HS-5 (cell line): ENCODE results near the gene SCN2A.
"Not testable (repeated sequence)": the region's sequence is repeated elsewhere in the genome, so short reads cannot be mapped to it uniquely, and the experiment has no call there.

Experiments
- DNase-seq: peaks from one replicate; pipeline ENCODE4 v3.0.0-alpha.2; 2012; ENCODE audit warnings: low read depth

The SCN2A gene

GRCh38 chr2:165253178-165253577, 14.0 kb downstream of the SCN2A start:
- no peak for DNase-seq

DNA sequence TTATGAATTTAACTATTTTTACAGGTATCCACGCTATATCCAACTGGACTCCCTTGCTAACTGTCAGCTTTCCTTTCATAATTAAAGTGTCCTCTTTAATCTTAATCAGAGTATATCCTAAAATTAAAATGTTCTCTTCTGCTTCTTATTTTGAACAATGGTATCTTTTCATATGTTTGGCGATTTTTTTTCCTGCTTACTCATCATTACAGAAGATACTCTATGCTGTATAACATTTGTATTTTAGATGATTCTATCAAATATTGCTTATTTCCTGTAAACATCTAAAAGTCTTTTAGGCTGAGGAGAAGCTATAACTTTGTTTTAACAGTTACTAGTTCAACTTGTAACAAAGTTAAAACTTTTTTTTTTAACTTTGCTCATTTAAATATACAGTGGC, 17.4 kb downstream of the SCN2A start:
- no peak for DNase-seq

- DNase-seq, result not testable (repeated sequence)
These were observed 21.1 kb downstream of the SCN2A start for GRCh38 chr2:165260347-165260746.

GRCh38 chr2:165268754-165269153, 29.5 kb downstream of the SCN2A start:
- DNase-seq, result no peak

DNA sequence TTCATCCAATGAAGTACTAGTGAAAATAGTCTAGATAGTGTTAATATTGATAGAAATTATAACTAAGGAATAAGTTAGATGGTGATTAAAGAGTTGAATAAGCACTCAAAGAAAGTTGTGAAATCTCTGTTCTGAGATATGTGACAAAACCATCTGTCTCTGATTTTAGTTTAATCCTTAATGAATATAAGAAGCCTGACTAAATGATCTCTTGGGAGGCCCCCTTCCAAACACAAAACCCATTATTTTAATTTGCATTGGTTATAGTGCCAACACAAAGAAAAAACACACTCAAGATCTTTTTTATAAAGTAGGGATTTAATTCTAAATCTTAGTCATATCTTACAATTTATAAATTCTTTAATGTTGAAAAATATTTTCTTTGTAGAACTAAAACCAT, 34.0 kb downstream of the SCN2A start:
- no peak for DNase-seq

DNA sequence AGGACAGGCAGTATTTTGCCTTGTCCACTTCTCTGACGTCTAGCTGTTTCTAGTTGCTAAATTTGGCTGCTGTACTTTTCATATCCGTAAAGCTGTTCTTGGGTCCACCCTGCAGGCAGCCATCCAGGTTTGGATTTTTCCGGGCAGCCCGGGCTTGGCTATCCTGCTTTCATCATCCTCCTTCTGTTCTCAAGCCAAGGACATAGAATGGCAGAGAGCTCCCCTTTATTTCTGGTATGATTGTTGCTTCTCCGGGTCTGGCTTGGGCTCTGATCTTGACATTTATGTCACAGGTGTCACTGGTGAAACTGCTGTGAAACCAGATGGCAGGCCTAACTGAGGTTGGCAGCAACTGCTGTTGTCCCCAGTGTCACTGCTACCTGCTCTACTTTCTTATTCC, 35.5 kb downstream of the SCN2A start:
- DNase-seq, result no peak

DNA sequence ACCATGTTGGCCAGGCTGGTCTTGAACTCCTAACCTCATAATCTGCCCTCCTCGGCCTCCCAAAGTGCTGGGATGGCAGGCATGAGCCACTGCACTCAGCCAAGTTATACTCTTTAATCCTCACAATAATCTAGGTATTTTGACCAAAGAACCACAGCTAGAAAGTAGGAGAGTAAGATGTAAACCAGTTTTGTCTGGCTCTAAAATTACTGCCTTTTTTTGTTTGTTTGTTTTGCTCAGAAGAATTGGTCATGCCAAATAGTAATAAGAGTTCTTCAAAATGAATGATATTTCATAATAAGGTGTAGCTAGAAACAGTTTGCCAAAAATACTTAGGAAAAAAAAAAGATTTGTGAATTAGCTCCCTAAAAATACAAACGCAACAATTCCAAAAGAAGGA, 36.7 kb downstream of the SCN2A start:
- DNase-seq, result no peak

DNA sequence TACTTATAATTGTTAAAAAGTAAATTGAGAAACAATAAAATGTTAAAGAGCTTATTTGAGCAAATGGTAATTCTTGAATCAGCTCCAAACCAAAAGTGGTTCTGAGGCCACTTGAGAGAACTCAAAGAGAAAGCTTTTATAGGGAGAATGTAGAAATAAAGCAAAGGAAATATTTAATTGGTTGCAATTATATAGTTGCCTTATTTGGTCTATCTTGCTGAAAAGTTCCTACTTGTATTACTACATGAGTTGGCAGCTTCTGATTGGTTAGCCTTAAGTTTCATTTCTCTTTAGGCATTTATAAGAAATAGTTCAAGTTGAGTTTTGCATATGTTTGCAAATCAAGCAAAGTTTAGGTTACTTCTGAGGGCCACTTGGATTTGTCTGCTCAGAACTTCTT, 38.1 kb downstream of the SCN2A start:
- no peak for DNase-seq

- no peak for DNase-seq
These were observed 38.8 kb downstream of the SCN2A start for GRCh38 chr2:165277860-165278656.

DNA sequence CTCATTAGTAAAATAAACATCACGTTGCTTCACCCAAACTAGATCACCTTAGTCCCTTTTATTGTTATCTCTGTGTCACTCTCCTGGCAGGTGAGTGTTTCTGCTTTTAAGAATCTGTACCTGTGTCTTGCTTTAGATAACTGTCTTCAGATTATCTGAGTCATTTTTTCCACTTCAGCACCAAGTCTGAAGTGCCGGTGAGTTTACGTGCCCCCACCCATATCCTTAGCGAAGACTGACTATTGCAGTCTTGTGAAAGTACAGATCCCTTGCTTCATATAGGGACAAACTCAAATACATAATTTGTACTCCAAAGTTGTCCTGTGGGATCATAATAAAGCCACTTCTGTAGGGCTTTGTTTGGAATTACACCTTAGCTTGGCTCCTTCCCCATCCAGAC, 41.1 kb downstream of the SCN2A start:
- no peak for DNase-seq

DNA sequence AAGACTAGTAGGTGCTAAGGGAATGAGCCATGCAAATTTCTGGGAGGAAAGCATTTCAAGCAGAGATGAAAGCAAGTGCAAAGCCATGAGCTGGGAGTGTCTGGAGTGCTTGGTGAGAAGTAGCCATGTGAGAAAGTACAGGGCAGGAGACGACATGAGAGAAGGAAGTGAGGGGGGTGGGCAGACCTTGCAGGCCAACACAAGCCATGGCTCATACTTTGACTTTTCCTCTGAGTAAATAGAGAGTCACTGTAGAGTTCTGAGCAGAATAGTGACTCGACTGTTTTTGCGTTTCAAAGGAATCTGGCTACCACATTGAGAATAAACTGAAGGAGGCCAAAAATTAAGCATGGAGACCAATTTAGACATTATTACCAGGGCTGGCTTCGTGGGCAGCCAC, 42.2 kb downstream of the SCN2A start:
- DNase-seq, result no peak

DNA sequence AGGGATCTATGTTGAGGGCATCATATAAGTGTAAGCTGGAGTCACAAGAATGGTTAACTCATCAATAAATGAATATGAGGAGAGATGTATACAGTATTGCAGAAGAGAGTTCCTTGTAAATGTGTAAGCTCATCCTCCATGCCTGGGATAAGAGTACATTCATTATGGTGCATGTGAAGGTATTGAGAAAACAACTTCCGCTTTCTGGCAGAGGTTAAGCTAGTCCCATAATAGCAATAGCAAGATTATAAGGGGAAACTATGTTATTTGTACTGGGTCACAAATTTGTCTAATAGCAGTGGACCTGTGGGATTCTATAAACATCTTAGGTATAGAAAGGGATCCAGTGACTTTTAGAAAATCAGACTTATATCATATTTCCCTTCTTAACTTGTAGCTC, 44.1 kb downstream of the SCN2A start:
- no peak for DNase-seq

GRCh38 chr2:165287094-165287778, 48.0 kb downstream of the SCN2A start:
- no peak for DNase-seq

DNA sequence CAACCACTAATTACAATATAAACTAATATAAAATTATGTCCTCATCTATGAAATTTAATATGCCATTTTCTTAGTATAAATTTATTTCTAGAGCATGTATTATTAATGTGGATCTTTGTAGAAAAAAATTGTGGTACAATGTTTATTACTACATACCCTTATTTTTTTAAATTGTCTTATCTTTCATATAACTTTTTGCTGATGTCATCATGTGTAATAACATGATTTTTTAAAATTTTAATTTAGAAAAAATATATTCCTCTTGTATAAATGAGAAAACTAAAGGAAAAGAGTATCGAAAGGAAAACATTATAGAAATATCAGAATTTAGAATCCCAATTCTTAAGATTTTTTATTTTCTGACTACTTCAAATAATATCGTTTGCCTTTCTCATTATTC, 49.9 kb downstream of the SCN2A start:
- no peak for DNase-seq

GRCh38 chr2:165293440-165294420, 54.5 kb downstream of the SCN2A start:
- DNase-seq, result peak; percentile 78

GRCh38 chr2:165294912-165295311, 55.7 kb downstream of the SCN2A start:
- DNase-seq, result no peak

GRCh38 chr2:165295643-165296042, 56.4 kb downstream of the SCN2A start:
- no peak for DNase-seq

GRCh38 chr2:165305391-165306096, 66.3 kb downstream of the SCN2A start:
- no peak for DNase-seq

DNA sequence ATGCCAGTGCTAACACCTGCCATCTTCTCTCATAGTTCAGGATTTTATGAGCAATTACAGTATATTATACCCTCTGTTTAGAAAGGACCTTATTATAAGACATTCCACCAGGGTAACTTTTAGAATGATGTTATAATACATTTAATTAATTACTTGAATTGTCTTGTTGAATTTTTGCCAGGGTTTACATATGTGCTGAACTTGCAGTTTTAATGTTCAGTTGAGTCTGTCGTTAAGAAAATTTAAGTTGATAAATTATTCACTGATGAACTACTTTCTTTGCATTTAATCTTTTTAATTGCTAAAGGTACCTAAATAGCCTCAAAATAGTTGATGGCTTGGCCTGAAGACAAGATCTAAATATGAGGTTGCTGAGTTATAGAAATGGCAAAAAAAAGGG, 68.1 kb downstream of the SCN2A start:
- DNase-seq, result no peak

DNA sequence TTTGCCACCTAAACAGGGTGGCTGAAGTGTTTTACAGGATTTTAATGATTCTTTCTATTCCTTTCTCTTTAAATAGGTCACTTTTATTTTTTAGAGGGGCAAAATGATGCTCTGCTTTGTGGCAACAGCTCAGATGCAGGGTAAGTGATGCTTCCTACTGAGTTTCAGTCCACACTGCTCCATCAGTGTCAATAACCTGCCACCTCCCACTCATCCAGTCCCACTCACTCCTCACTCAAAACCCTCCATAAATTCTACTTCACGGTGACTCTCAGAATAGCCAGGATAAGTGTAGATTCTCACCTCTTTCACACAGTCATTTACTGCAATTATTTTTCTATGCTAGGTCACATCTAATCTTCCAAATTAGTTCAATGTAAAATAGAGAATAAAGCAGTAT, 72.7 kb downstream of the SCN2A start:
- DNase-seq, result no peak

- no peak for DNase-seq
These were observed 73.8 kb downstream of the SCN2A start for GRCh38 chr2:165312999-165313398.

DNA sequence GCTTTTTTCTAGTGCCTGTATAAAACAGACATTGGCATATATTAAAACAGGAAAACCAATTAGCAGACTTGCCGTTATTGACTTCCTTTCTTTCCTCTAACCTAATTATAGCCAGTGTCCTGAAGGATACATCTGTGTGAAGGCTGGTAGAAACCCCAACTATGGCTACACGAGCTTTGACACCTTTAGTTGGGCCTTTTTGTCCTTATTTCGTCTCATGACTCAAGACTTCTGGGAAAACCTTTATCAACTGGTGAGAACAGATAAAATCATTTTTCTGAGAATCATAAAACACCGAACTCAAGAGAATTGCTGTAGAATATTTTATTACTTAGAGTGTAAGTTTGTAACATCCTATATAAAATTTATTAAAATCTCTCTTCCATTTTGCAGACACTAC, 74.3 kb downstream of the SCN2A start:
- DNase-seq, result no peak
